Right kidney (tissue), 1 donor: ENCODE results near the gene R3HDM4.

Source experiments
- DNase-seq: peaks from one replicate; pipeline ENCODE4 v3.0.0-alpha.2; 2016

R3HDM4 gene

DNA sequence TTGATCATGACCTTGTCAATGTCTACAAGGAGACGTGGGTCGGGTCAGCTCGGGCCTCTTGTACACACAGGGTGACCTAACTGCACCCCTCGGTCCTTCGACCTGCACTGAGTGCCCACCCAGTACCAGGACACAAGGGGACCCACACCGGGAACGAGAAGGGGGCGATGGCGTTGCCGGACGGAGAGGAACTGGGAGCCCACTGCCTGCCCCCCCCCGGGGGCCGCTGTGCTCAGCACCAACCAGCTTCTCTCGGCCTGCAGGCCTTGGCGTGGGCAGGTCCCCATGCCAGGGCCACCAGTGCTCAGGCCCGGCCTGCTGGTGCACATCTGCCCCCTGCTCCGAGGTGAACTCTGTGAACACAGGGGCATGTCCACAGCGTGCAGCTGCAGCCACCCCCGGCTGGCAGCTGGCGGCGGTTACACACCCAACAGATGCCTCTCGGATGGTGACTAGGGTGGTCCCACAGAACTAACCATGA, 39.4 kb downstream of the R3HDM4 start:
- DNase-seq: no peak

- DNase-seq: no peak
Measured at GRCh38 chr19:873084-873483, 39.9 kb downstream of the R3HDM4 start.

GRCh38 chr19:872266-872951, 40.6 kb downstream of the R3HDM4 start:
- DNase-seq: no peak

DNA sequence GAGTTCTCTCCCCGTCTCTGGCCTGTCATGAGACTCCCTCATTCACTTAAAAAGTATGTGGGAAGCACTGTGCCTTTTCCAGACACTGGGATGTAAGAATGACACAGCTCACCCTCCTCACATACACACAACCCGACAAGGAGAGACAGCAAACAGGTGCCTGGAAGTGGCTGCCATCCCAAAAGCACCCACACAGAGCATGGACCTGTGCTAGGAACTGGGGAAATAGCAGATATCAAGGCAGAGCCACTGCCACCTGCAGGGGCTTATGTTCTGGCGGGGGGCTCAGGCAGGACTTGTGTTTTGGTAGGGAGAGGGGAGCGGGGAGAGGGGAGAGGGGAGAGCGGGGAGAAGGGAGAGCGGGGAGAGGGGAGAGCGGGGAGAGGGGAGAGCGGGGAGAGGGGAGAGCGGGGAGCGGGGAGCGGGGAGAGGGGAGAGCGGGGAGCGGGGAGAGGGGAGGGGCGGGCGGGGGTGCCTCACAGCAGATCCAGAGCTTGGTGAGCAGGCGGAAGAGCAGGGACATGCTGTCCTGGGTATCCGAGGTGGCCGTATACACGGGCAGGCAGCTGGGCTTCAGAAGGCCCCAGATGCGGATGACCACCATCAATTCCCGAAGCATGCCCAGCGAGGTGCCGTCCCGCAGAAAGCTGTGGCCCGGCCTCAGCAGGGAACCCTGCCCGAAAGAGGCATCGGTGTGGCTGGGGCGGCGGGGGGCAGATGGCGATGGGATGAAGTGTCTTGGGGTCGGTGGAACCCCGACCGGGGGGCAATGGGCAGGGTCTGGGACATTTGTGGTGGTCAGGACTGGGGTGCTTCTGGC, 41.4 kb downstream of the R3HDM4 start:
- peak; percentile 53 for DNase-seq

DNA sequence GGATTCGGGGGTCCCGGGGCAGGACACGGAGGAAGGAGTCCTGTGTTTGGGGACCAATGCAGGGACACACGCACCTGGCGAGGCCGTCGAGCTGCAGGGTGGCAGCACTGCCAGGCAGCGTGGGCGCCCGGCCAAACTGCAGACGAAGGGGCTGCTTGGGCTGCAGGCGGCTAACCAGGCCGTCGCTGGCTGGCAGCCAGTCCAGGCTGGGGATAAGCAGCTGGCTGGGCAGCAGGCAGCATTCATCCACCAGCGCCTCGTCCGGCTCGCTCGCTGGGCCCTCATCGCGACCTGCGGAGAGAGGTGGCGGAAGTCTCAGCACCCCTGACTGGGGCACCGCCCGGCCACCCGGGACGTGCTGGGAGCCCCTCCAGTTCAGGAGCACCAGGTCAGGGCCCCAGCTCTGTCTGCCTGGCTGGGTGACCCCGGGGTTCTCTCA, 42.0 kb downstream of the R3HDM4 start:
- no peak for DNase-seq

DNA sequence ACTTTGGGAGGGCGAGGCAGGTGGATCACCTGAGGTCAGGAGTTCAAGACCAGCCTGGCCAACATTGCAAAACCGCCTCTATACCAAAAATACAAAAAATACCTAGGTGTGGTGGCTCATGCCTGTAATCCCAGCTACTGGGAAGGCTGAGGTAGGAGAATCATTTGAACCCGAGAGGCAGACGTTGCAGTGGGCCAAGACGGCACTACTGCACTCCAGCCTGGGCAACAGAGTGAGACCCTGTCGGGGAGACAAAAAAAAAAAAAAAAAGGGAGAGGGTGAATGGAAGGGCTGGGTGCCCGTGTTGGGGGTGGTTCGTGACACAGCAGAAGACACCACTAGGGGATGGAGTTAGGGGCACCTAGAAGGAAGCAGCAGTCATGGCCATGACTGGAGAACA, 42.7 kb downstream of the R3HDM4 start:
- DNase-seq: no peak

- no peak for DNase-seq
Measured at GRCh38 chr19:869245-870177, 43.5 kb downstream of the R3HDM4 start.

- DNase-seq: no peak
Measured at GRCh38 chr19:868458-869244, 44.4 kb downstream of the R3HDM4 start.

DNA sequence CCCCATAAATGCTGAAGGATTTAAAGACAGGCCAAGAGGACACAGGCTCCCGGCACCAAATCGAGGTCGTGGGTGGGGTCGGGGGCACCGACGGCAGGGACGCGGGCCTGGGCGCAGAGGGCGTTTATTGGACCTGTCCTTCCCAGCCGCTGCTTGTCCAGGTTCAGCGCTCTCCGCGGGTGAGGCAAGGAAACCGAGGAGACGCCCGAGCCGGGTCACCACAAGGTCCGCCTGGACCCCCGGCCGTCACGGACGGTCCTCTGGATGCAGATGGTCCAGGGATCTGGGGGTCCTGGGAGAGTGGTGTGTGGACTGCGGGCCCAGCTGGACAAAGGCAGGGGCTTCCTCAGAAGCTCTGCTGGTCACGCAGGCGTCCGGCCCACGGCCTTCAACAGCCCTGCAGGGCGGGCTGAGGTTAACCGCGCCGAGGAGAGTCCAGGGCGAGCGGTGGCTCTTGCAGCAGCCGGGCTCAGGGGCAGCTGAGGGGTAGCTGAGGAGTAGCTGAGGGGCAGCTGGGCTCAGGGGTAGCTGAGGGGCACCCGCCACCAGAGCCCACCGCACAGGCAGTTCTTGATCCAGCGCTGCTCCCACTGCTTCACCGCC, 45.1 kb downstream of the R3HDM4 start:
- no peak for DNase-seq

DNA sequence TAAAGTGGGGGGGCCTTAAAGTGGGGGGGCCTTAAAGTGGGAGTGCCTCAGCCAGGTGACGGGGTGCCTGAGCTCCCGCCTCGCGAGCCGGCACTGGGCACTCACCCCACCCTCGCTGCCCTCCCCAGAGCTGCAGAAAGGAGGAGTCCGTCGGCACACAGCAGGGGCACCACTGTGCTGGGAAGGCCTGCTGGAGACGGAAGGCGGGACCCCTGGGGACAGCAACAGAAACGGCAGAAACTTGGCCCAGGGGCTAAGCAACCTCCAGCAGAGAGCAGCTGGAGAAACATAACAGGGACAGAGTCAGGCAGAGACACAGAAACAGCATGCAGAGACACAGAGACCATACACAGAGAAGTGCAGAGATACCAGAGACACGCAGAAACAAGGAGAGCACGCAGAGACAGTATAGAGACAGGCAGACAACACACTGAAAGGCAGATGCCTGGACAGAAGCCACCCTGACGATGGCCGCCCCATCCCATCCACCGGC, 45.7 kb downstream of the R3HDM4 start:
- DNase-seq: no peak

DNA sequence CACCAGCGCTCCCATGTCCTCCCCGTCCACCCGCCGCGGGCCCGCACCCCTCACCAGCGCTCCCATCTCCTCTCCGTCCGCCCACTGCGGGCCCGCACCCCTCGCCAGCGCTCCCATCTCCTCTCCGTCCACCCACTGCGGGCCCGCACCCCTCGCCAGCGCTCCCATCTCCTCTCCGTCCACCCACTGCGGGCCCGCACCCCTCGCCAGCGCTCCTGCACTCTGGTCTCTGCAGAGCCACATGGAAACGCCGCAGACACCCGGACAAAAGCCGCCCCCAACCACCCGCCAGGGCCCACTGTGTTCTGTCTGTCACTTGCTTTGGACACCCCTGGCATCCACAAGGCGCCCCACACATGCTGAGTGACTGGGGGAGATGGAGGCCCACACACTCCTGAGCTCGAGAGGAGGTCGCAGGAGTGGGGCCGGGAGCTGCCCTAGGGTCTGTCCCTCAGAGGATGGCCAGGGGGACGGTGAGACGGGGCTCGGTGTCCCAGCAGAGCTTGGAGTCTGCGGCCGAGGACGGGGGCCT, 46.2 kb downstream of the R3HDM4 start:
- DNase-seq: no peak

DNA sequence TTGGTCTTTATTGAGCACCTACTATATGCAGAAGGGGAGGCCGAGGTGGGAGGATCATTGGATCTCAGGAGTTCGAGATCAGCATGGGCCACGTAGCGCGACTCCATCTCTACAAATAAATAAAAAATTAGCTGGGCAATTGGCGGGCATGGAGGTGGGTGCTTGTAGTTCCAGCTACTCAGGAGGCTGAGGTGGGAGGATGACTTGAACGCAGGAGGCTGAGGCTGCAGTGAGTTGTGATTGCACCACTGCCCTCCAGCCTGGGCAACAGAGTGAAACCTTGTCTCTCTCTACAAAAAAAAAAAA, 49.8 kb downstream of the R3HDM4 start:
- DNase-seq: no peak

- peak; percentile 44 for DNase-seq
Measured at GRCh38 chr19:862581-863314, 50.3 kb downstream of the R3HDM4 start.

GRCh38 chr19:861756-862580, 51.1 kb downstream of the R3HDM4 start:
- no peak for DNase-seq

DNA sequence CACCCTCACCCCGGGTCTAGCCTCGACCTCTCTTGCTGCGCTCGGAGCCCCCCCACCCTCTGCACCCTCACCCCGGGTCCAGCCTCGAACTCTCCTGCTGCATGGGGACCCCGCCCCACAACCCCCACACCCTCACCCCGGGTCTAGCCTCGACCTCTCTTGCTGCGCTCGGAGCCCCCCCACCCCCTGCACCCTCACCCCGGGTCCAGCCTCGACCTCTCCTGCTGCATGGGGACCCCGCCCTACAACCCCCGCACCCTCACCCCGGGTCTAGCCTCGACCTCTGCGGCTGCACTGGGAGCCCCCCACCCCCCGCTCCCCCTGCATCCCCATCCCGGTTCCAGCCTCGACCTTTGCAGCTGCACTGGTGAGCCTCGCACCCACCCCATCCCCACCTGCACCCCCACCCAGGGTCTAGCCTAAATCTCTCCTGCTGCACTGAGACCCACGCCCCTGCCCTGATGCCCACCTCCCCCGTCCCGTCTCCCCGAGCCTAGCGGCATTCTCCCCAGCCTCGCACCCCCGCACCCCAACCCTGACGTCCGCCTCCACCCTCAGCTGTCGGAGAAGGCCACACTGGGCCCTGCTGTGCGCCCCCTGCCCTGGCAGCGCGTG, 51.8 kb downstream of the R3HDM4 start:
- DNase-seq: no peak

GRCh38 chr19:858868-859843, 53.9 kb downstream of the R3HDM4 start, which contains the start of gene CFD:
CFD (plus strand) TSS chr19:859664; CDS start chr19:859690, 26 bp downstream.
- DNase-seq: no peak

- no peak for DNase-seq
Measured at GRCh38 chr19:858284-858683, 54.7 kb downstream of the R3HDM4 start.
